IMR-90 (cell line): Measurements from ENCODE around the gene SPATC1L. TPM values are rescaled to one million over a fixed set of nuclear protein-coding genes. Genes with fewer than 3 reads are reported as not detected.

ENCODE experiments used
- ATAC-seq: fragments of 200-7000 bp; cut with Tn5 transposase; 2 replicates; pipeline ENCODE4 v1.9.1; 2020; ENCODE audit warnings: low read depth, mild to moderate bottlenecking, moderate library complexity
- BruUV-seq: library from RNA; stranded (reverse); fragments of 400-500 nt; replicated peaks from 2 replicates; lab custom pipeline; 2021; lab: Mats Ljungman, UMichigan
- CTCF ChIA-PET: fragments of 300-600 bp; formaldehyde crosslinking; extraction: SDS; loops from one replicate; lab custom pipeline; 2021; ENCODE audit warnings: antibody characterized with exemption; lab: Yijun Ruan, JAX
- POLR2A ChIA-PET: fragments of 300-600 bp; sonication (Branson Sonifier 250); formaldehyde crosslinking; loops from one replicate; lab custom pipeline; 2022; ENCODE audit warnings: antibody characterized with exemption; ENCODE audit not compliant: unreplicated experiment; lab: Charles Lee
- DNase-seq: peaks from one replicate; pipeline ENCODE4 v3.0.0; 2013
- H2AFZ ChIP-seq: replicated peaks from 2 replicates; pipeline ENCODE3; 2013; ENCODE audit warnings: low read length, mild to moderate bottlenecking; ENCODE audit not compliant: poor library complexity
- H2AK5ac ChIP-seq: 2 replicates; pipeline ENCODE4 v1.6.1; 2013; ENCODE audit warnings: low read depth, low read length, inconsistent platforms
- H2AK9ac ChIP-seq: replicated peaks from 2 replicates; pipeline ENCODE3; 2013; ENCODE audit warnings: mild to moderate bottlenecking, low read depth, low read length, moderate library complexity; ENCODE audit not compliant: poor library complexity
- H2BK120ac ChIP-seq: 2 replicates; pipeline ENCODE4 v1.6.1; 2013; ENCODE audit warnings: low read depth, low read length, inconsistent platforms
- H2BK15ac ChIP-seq: 3 replicates; pipeline ENCODE4 v1.6.1; 2013; ENCODE audit warnings: low read depth, low read length, inconsistent platforms
- H2BK20ac ChIP-seq: 2 replicates; pipeline ENCODE4 v1.6.1; 2013; ENCODE audit warnings: low read depth, mild to moderate bottlenecking, inconsistent platforms, low read length, moderate library complexity
- H2BK5ac ChIP-seq: 2 replicates; pipeline ENCODE4 v1.6.1; 2013; ENCODE audit warnings: mild to moderate bottlenecking, low read depth, low read length, inconsistent platforms; ENCODE audit not compliant: poor library complexity, severe bottlenecking
- H3K14ac ChIP-seq: replicated peaks from 2 replicates; pipeline ENCODE4 v1.6.1; 2013; ENCODE audit warnings: low read depth, low read length, inconsistent platforms
- H3K18ac ChIP-seq: 2 replicates; pipeline ENCODE4 v1.6.1; 2013; ENCODE audit warnings: low read depth, low read length, control low read depth
- H3K23ac ChIP-seq: 2 replicates; pipeline ENCODE4 v1.6.1; 2013; ENCODE audit warnings: low read depth, low read length, inconsistent platforms
- H3K27ac ChIP-seq: 2 replicates; pipeline ENCODE4 v1.5.1; 2013; ENCODE audit warnings: mild to moderate bottlenecking, control low read depth, low read length; ENCODE audit not compliant: insufficient read depth
- H3K27me3 ChIP-seq: 2 replicates; pipeline ENCODE4 v1.6.1; 2013; ENCODE audit warnings: low read length; ENCODE audit not compliant: control insufficient read depth, insufficient read depth
- H3K36me3 ChIP-seq: 2 replicates; pipeline ENCODE4 v1.6.1; 2013; ENCODE audit warnings: low read length, mixed read lengths; ENCODE audit not compliant: control insufficient read depth, insufficient read depth
- H3K4ac ChIP-seq: 2 replicates; pipeline ENCODE4 v1.6.1; 2013; ENCODE audit warnings: low read depth, low read length, inconsistent platforms
- H3K4me1 ChIP-seq: 2 replicates; pipeline ENCODE4 v1.6.1; 2013; ENCODE audit warnings: low read length, mixed read lengths; ENCODE audit not compliant: control insufficient read depth, insufficient read depth
- H3K4me2 ChIP-seq: 2 replicates; pipeline ENCODE4 v1.6.1; 2013; ENCODE audit warnings: low read depth, mild to moderate bottlenecking, control low read depth, low read length, moderate library complexity
- H3K4me3 ChIP-seq: 2 replicates; pipeline ENCODE4 v1.5.1; 2013; ENCODE audit warnings: low read depth, mild to moderate bottlenecking, control low read depth, low read length, moderate library complexity; ENCODE audit not compliant: insufficient read depth
- H3K56ac ChIP-seq: 2 replicates; pipeline ENCODE4 v1.6.1; 2013; ENCODE audit warnings: low read length, inconsistent platforms; ENCODE audit not compliant: insufficient read depth; ENCODE audit errors: extremely low read depth
- H3K79me1 ChIP-seq, 2 experiments: 2 replicates each; pipeline ENCODE4 v1.6.1; 2013; ENCODE audit warnings: low read length in 2 of 2, inconsistent platforms in 1 of 2, low read depth in 1 of 2
- H3K9ac ChIP-seq: 2 replicates; pipeline ENCODE4 v1.6.1; 2013; ENCODE audit warnings: low read depth, low read length, control low read depth
- H3K9me1 ChIP-seq: 2 replicates; pipeline ENCODE4 v1.6.1; 2013; ENCODE audit warnings: low read length, inconsistent platforms; ENCODE audit not compliant: insufficient read depth
- H3K9me3 ChIP-seq: 2 replicates; pipeline ENCODE4 v1.6.1; 2013; ENCODE audit warnings: low read length; ENCODE audit not compliant: control insufficient read depth, insufficient read depth
- H4K20me1 ChIP-seq: 2 replicates; pipeline ENCODE4 v1.6.1; 2013; ENCODE audit warnings: low read length, inconsistent platforms; ENCODE audit not compliant: insufficient read depth
- H4K5ac ChIP-seq: 2 replicates; pipeline ENCODE4 v1.6.1; 2013; ENCODE audit warnings: mild to moderate bottlenecking, low read depth, low read length, control low read depth
- H4K8ac ChIP-seq, 2 experiments: 2 replicates each; pipeline ENCODE4 v1.6.1; 2013; ENCODE audit warnings: low read depth in 2 of 2, low read length in 2 of 2, control low read depth in 1 of 2, inconsistent platforms in 1 of 2
- H4K91ac ChIP-seq: 2 replicates; pipeline ENCODE4 v1.6.1; 2013; ENCODE audit warnings: low read depth, low read length, inconsistent platforms; ENCODE audit not compliant: insufficient read depth
- CEBPB ChIP-seq: IDR thresholded peaks from 2 replicates; pipeline ENCODE4 v1.6.1; 2012; ENCODE audit warnings: low read depth, low read length, improper control_type of control experiment
- FOS ChIP-seq: fragments of 150-350 bp; IDR thresholded peaks from 2 replicates; pipeline ENCODE4 v1.6.1; 2016; ENCODE audit warnings: low read depth, low read length
- MAFK ChIP-seq: IDR thresholded peaks from 2 replicates; pipeline ENCODE4 v1.6.1; 2012; ENCODE audit warnings: low read depth, low read length, improper control_type of control experiment
- NFE2L2 ChIP-seq: fragments of 150-350 bp; IDR thresholded peaks from 2 replicates; pipeline ENCODE4 v1.6.1; 2016; ENCODE audit warnings: low read depth, mild to moderate bottlenecking, low read length
- POLR2A ChIP-seq: IDR thresholded peaks from 2 replicates; pipeline ENCODE4 v1.6.1; 2012; ENCODE audit warnings: mild to moderate bottlenecking, low read depth, low read length
- RAD21 ChIP-seq: IDR thresholded peaks from 2 replicates; pipeline ENCODE4 v1.6.1; 2012; ENCODE audit warnings: low read length, improper control_type of control experiment
- RCOR1 ChIP-seq: IDR thresholded peaks from 2 replicates; pipeline ENCODE4 v1.6.1; 2012; ENCODE audit warnings: mild to moderate bottlenecking, low read length, improper control_type of control experiment; ENCODE audit not compliant: insufficient replicate concordance
- RFX5 ChIP-seq: IDR thresholded peaks from 2 replicates; pipeline ENCODE4 v1.8.0; 2012; ENCODE audit warnings: low read depth, mild to moderate bottlenecking, low read length, moderate library complexity
- WGBS, 2 experiments: methylation state at CpG; one replicate each; pipeline versions ENCODE4 v1.1.5 to v1.1.7; 2013; ENCODE audit warnings: missing lambda C conversion rate in 2 of 2; ENCODE audit not compliant: insufficient read length in 1 of 2; ENCODE audit errors: extremely low coverage in 2 of 2; 5-methylcytosine and 5-hydroxymethylcytosine counted together
- dilution Hi-C: fragments of 300-500 bp; cut with HindIII; formaldehyde crosslinking; loops from one replicate; pipeline ENCODE4 v1.14.3; 2018; ENCODE audit warnings: low sequenced_read_pairs; ENCODE audit not compliant: unreplicated experiment
- in situ Hi-C: fragments of 300-500 bp; cut with MboI; formaldehyde crosslinking; loops from 3 replicates; pipeline ENCODE4 v1.14.3; 2019; ENCODE audit warnings: low sequenced_read_pairs, inconsistent platforms, mixed read lengths
- intact Hi-C: fragments of 100-400 bp; cut with micrococcal nuclease; formaldehyde crosslinking; loops from 2 replicates; pipeline ENCODE4 v1.10.0; 2022
- polyA plus RNA-seq, 3 experiments: library from polyadenylated mRNA; depleted of rRNA; stranded (reverse); fragments of >200 nt; gene quantifications; 2 replicates each; pipeline ENCODE4 v1.2.3, GENCODE V29; 2012; ENCODE audit warnings: low replicate concordance in 1 of 3
- total RNA-seq: library from RNA; depleted of rRNA; stranded (reverse); fragments of >200 nt; gene quantifications from 2 replicates; pipeline ENCODE4 v1.2.3, GENCODE V29; 2012
- TF ChIP-seq, protein P1 (sequence below): fragments of 150-350 bp; IDR thresholded peaks from 2 replicates; pipeline ENCODE4 v1.6.1; 2016; ENCODE audit warnings: low read depth, mild to moderate bottlenecking, low read length, moderate library complexity, borderline replicate concordance
- TF ChIP-seq, protein P2 (sequence below): conservative IDR thresholded peaks from 2 replicates; pipeline ENCODE4 v1.5.1; 2012; ENCODE audit warnings: mild to moderate bottlenecking, low read depth, low read length, improper control_type of control experiment

The SPATC1L gene
- total and polyA plus RNA-seq, 2 of the 4 experiments (the other 2 are of a cell fraction), result 3.8 to 17.2 TPM

DNA sequence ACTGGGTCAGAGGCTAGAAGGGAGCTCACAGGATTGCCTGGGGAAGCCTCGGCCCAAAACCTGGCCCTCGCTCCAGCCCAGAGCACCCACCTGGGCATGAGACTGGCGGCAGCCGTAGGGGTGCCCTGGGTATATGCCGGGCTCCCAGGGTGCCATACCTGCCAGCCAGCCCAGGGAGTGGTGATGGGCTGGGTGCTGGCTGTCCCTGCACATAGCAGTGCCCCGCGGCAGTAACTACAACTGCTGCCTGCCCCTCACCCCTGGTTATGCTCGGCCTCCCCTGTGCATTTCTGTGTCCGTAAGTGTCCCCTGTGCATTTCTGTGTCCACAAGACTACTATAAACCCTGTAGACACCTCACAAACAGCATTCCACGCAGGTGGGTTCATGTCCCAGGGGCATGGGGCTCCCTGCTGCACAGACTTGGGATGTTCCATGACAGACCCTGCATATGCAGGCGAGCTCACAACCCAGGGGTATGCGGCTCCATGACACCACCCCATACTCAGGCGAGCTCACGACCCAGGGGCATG is 5.8 kb upstream of the SPATC1L start:
- Histone ChIP-seq H3K4me2 (no peak overlapping the region), H4K20me1 (no peaks in the 10 kb centered on the region), H3K9me3 (no peaks in the 10 kb centered on the region), H3K18ac (no peak overlapping the region), H4K5ac (no peak overlapping the region), H2BK20ac (no peak overlapping the region), H3K9me1 (peaks cover 27% of the 10 kb centered on the region), H2AK9ac (no peak overlapping the region), H2BK5ac (no peak overlapping the region), H3K56ac (no peak overlapping the region), H2BK15ac (no peak overlapping the region), H3K9ac (no peak overlapping the region), H3K27me3 (no peaks in the 10 kb centered on the region), H3K14ac (no peak overlapping the region), H3K27ac (no peak overlapping the region), H3K23ac (no peak overlapping the region), H3K4me3 (no peak overlapping the region), H3K4ac (no peak overlapping the region; the same call in 1 of the 2 replicates), H3K36me3 (peaks cover 27% of the 10 kb centered on the region), H2AFZ (no peak overlapping the region), H3K79me1 (no peaks in the 10 kb centered on the region; a peak in 1 of 4 replicates), H2BK120ac (no peak overlapping the region), H3K4me1 (peaks cover 26% of the 10 kb centered on the region), H4K8ac (no peak overlapping the region), H2AK5ac (no peak overlapping the region; the same call in none of the 2 replicates), H4K91ac (no peak overlapping the region)
- ChIA-PET CTCF (no interaction called here), POLR2A (no interaction called here)
- in situ Hi-C loops (no loop called here), dilution Hi-C loops (no loop called here), intact Hi-C loops (no loop called here)
- no peak for ATAC-seq
- 86% methylated on average over 2 of the region's 14 CpGs; no CpG with 5 or more reads in 1 of the 2 experiments for WGBS, 2 experiments
- TF ChIP-seq NFE2L2 (no peak), POLR2A (no peak), RFX5 (no peak), MAFK (no peak), FOS (no peak), CEBPB (no peak), RAD21 (no peak), RCOR1 (no peak)
- TF ChIP-seq, protein P1, sequence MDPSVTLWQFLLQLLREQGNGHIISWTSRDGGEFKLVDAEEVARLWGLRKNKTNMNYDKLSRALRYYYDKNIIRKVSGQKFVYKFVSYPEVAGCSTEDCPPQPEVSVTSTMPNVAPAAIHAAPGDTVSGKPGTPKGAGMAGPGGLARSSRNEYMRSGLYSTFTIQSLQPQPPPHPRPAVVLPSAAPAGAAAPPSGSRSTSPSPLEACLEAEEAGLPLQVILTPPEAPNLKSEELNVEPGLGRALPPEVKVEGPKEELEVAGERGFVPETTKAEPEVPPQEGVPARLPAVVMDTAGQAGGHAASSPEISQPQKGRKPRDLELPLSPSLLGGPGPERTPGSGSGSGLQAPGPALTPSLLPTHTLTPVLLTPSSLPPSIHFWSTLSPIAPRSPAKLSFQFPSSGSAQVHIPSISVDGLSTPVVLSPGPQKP, result no peak
- TF ChIP-seq, protein P2, sequence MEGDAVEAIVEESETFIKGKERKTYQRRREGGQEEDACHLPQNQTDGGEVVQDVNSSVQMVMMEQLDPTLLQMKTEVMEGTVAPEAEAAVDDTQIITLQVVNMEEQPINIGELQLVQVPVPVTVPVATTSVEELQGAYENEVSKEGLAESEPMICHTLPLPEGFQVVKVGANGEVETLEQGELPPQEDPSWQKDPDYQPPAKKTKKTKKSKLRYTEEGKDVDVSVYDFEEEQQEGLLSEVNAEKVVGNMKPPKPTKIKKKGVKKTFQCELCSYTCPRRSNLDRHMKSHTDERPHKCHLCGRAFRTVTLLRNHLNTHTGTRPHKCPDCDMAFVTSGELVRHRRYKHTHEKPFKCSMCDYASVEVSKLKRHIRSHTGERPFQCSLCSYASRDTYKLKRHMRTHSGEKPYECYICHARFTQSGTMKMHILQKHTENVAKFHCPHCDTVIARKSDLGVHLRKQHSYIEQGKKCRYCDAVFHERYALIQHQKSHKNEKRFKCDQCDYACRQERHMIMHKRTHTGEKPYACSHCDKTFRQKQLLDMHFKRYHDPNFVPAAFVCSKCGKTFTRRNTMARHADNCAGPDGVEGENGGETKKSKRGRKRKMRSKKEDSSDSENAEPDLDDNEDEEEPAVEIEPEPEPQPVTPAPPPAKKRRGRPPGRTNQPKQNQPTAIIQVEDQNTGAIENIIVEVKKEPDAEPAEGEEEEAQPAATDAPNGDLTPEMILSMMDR, result no peak
- BruUV-seq, result no TSS peak
- no peak for DNase-seq
